GM19452 (cell line): Measurements from ENCODE around the gene S100A12.
"Not testable (repeated sequence)": the region's sequence is repeated elsewhere in the genome, so short reads cannot be mapped to it uniquely, and the experiment has no call there.

Experiments used
- ATAC-seq: cut with Tn5 transposase; IDR thresholded peaks from one replicate; pipeline ENCODE4 v1.9.1; 2021; ENCODE audit not compliant: unreplicated experiment

S100A12 gene

DNA sequence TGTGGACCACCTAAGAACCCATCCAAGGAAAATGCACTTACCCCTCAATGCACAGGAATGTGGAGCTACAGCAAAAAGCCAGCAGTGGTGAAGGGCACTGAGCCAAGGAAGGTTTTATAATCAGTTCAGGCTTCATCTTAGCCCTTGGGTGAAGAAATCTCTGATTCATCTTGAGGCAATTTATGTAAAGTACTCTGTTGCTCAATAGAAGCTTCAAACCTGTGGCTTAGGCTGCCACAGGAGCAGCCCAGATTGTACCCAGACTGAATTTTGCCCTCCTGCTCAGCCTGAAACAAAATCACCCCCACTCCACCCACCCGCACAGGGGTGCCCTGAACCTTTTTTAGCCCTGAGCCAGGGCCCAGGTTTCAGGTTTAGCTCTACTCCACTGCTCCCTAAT is at the start of gene S100A12:
TSS of gene S100A12 (minus strand) at position 111 of the 400 bp plus-strand sequence. CDS start 1,029 bp downstream, outside the sequence.
- ATAC-seq, result no peak

DNA sequence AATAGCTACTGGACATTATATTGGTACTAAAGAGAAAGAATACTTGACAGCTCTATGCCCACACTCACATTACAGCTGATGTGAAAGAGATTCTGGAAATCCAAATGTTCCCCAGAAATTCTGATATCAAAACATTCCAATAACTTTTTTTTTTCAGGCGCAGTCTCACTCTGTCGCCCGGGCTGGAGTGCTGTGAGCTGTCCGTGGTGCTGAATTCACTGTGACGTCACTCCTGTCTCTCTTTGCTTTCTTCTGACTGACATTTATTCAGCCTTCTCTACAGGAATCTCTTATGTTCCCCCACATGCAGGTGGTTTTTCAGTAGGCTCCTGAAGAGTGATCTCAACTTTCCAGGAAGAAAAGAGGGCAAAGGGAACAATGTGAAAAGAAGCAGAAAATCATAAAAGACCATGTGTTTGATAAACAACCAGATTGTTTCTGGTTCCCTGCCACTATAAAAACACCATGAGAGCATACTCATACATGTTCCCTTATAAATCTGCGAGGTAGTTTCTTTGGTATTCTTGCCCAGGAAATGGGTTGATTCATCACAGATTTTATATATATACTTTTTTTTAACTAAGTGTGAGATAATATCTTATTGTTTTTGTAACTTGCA is 47.1 kb upstream of the S100A12 start:
- ATAC-seq, result no peak

- ATAC-seq, result no peak
Observed at GRCh38 chr1:153420306-153420705, 44.9 kb upstream of the S100A12 start.

DNA sequence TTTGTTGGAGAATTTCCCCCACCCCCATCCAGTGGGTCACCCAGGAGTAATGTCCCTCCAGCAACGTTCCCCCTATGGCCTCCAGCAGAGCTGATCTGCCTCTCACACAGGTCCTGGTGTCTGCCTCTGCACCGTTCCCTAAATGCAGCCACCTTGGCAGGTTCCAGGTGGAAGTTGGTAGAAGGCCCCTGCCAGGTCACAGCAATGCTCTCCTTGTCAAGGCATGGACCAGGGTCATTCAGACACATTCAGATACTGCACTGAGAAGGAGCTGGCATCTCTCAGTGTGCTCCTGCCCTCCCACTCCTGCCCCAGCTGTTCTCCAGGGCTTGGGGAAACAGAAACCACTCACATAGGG is 44.0 kb upstream of the S100A12 start:
- not testable (repeated sequence) for ATAC-seq

DNA sequence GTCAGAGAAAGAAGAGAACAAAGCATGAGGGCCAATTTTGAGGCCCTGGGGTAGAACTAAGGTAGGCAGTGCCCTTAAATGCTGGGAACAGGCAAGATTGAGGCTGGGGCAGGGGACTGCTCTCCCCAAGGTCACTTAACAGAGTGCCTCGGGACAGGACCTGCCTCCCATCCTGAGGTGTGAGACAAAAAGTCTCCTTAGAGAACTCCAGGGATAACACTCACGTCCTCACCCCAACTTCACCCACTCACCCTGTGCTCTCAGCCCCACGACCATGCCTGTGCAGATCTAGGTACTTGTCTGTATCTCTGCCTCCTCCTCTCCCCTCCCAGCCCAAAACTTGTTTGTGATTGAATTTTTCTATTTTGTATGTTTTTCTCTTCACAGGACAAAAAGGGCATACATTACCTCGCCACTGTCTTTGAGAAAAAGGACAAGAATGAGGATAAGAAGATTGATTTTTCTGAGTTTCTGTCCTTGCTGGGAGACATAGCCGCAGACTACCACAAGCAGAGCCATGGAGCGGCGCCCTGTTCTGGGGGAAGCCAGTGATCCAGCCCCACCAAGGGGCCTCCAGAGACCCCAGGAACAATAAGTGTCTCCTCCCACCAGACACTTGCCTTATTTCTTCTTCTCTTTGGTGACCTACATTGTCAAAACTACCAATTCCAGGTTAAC is 43.5 kb upstream of the S100A12 start:
- ATAC-seq, result not testable (repeated sequence)

GRCh38 chr1:153417136-153417888 is 41.9 kb upstream of the S100A12 start:
- no peak for ATAC-seq

GRCh38 chr1:153415850-153416570 is 40.6 kb upstream of the S100A12 start, which contains the start of gene S100A7A:
S100A7A (plus strand) TSS chr1:153416520; CDS start chr1:153418083, 1,563 bp downstream.
- no peak for ATAC-seq

DNA sequence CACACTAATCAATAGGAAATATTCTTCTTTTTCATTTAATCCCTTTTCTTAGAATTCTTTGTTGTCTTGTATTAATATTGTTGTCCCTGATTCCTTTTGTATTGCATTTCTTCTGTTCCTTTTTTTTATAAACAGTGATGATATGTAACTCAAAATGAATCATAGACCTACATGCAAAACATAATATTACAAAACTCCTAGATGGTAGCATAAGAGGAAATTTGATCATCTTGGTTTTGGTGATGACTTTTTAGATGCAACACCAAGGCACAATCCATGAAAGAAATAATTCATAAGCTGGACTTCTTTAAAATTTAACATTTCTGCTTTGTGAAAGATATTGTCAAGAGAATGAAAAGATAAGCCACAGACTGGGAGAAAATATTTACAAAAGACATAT is 38.5 kb upstream of the S100A12 start:
- ATAC-seq, result not testable (repeated sequence)

DNA sequence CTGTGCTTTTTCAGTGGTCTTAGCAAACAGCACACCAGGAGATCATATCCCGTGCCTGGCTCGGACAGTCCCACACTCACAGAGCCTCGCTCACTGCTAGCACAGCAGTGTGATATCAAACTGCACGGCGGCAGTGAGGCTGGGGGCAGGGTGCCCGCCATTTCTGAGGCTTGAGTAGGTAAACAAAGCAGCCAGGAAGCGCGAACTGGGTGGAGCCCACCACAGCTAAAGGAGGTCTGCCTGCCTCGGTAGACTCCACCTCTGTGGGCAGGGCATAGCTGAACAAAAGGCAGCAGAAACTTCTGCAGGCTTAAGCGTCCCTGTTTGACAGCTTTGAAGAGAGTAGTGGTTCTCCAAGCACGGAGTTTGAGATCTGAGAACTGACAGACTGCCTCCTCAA is 31.9 kb upstream of the S100A12 start:
- not testable (repeated sequence) for ATAC-seq

GRCh38 chr1:153405825-153406599 is 30.6 kb upstream of the S100A12 start:
- ATAC-seq, result not testable (repeated sequence)

DNA sequence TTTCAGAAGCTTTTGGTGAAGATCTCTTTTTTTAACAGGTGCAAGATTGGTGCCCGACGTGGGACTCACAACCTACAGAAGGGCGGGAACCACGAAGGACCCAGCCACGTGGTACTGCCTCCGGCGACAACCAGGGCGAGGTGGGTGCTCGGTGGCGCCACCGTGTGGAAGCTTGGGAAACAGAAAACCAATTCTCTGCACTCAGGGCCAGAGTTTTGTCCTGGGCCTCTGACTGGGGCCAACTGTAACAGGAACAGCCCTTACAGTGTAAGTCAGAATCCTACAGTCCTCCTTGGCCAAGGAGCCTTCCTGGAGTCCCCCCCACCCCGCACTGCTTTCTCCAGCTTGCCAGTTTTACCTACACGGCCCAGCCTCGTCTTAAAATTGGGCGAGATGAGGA is 29.3 kb upstream of the S100A12 start:
- no peak for ATAC-seq

DNA sequence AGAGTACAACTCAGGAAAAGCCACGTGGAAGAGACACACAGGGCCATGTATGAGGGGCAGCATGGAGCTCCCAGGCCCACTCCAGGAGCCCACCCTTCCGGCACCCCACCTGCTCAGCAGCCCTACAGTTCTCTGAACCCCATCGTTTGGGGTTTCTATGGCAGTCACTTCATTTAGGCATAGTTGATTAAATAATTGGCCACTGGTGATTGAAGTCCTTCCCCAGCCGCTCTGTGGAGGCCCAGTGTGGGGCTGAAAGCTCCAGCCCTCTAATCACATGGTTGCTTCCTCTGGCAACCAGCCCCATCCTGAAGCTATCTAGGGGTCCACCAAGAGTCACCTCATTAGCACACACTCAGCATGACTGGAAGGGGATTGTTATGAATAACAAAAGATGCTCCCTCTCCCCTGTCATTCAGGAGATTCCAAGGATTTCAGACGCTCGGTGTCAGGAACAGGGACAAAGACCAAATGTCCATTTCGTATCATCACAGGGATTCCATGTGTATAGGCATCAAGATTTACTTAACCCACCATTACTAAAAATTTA is 28.7 kb upstream of the S100A12 start:
- no peak for ATAC-seq

DNA sequence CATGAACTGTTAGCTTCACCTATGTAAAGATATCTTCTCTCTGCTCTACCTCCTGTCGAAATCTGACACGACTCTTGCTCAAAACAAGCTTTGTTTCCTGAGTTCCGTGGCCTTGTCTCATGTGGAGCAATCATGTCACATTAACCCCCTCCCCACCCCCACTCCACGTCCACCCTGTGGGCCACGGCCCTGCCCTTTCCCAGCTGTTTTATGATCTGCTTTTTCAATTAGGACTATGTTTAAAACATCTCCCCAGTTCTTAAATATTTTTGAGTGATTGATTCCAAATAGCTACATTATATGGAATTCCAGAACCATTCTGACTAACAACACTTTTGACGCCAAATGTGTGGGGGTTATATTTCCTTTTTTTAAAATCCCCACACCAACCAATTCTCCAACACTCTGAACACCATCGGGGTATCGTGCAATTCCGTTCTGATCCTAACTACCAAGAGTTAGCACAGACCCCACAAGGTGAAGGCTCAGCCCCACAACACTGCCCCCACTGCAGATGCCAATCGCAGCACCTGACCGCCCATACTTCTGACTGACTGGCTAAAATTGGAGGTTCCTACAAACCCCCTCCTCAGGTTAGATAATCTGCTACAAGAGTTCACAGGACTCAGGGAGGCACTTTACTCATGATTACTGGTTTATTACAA is 28.1 kb upstream of the S100A12 start:
- no peak for ATAC-seq

GRCh38 chr1:153402226-153402625 is 26.8 kb upstream of the S100A12 start:
- no peak for ATAC-seq

DNA sequence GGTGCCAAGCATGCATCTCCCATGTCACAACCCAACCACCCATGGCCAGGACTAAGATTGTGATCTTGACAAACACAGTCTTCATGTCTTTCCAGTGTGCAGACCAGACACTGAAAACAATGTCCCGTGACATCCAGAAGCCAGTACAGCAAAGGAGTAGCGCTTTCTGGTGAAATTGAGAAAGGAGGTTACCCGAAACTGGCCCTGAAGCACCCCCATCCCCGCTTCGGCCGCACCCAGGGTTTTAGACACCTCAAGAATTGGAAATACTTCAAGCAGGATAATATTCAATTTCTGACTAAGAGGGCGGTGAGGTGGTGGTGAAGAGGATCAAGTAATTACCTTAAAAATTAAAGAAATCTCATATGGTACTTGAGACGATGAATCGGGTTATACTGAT is 26.0 kb upstream of the S100A12 start:
- ATAC-seq, result no peak

GRCh38 chr1:153400244-153400643 is 24.8 kb upstream of the S100A12 start:
- no peak for ATAC-seq

GRCh38 chr1:153399401-153400055 is 24.1 kb upstream of the S100A12 start:
- ATAC-seq, result no peak

DNA sequence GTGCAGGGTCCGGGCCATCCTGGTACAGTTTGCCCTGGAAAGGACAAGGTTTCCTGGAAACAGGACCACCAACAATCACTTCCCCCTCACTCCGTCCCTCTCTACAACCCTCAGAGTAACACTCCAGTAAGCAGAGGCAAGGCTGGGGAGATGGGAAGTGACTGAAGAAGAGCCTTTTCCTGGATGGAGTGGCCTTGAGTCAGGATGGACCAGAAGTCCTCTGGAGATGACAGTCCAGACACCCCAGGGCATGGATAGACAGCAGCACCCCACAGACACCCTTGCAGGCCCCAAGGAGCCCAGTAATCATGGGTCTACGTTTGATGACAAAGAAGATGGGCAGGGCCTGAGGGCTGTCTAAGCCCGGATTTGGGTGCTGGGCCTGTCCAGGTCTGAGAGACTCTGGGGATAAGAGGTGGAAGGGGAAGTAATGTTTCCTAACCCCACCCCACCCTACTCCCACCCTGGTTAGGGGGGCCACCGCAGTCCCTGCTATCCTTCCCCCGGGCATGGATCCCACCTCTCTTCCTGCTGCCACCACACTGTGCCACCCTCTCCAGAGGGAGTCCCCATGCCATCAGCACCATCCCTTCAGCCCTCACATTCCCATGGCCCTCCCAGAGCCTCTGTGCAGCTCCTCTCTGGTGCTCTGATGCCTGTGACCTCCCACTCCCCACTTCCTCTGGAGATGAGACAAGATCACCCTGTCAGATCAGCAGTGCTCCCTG is 22.7 kb upstream of the S100A12 start:
- no peak for ATAC-seq
